Tibial nerve (tissue), 4 donors: ENCODE results near the gene TJAP1.

Experiments used
- CTCF ChIP-seq, 5 experiments: fragments of 200-600 bp in 3 of 5; fragments of 450-650 bp in 2 of 5; sonication (generic) in 3 of 5; IDR thresholded peaks; one replicate each; pipeline ENCODE4 v1.5.1; 2016 to 2019; ENCODE audit warnings: antibody characterized with exemption in 5 of 5, mild to moderate bottlenecking in 3 of 5, moderate library complexity in 2 of 5
- EP300 ChIP-seq, 2 donors: sonication (generic); formaldehyde crosslinking; IDR thresholded peaks; one replicate each; pipeline ENCODE4 v1.6.1; 2017; ENCODE audit warnings: antibody characterized with exemption in 2 of 2, mild to moderate bottlenecking in 1 of 2
- POLR2A ChIP-seq, 2 donors: fragments of 450-650 bp; IDR thresholded peaks; one replicate each; pipeline ENCODE4 v1.6.1; 2017; ENCODE audit warnings: antibody characterized with exemption in 2 of 2, mild to moderate bottlenecking in 2 of 2, moderate library complexity in 2 of 2

GRCh38 chr6:43494766-43495165, 17.4 kb downstream of the TJAP1 start:
- TF ChIP-seq CTCF (IDR thresholded peaks at IDR 0.05) (no peak), EP300 (IDR thresholded peaks at IDR 0.05) (no peak), POLR2A (IDR thresholded peaks at IDR 0.05) (no peak)
